NCI-H1930 (cell line): ENCODE results near the gene RPP25L.

Experiments
- DNase-seq, 2 experiments: peaks; one replicate each; lab custom pipeline; 2025; lab: John Stamatoyannopoulos, UW

Gene RPP25L

DNA sequence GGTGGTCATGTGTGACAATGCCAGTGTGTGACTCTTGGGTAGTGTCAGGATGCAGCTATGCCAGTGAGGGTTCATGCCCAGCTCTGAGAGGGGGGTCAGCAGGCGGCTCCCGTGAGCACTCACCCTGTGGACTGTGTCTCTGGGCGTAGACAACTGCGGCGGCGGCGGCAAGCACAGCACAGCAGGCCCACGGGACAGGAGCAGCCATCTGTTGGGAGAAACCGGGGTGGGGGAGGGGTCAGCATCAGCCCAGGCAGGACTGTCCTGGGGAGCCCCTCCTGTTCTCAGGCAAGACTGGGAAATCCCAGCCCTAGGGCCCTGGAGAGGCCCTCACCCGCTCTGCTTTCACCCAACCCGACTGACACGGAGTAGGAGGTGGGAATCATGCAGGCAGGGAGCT lies 43.1 kb downstream of the RPP25L start:
- DNase-seq = no peak

DNA sequence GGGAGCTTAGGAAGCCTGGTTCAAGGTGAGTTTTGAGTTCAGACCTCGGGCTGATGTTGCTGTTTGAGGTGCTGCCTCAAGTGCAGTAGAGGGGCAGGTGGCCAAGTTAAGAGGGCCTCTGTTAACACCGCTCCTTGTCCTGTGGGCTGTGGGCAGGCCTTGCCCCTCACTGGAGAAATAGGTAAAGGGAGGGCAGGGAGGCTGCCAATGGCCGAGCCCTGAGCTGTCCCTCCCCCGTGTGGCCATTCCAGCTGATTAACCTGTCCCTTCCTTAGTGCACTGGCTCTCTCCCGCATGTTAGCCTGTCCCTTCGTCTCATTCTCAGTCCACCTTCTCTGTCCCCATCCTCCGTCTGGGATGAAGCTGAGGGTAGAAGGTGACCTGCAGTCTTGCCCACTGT lies 43.8 kb downstream of the RPP25L start:
- no peak for DNase-seq

- DNase-seq = no peak
These were observed 44.9 kb downstream of the RPP25L start for GRCh38 chr9:34566972-34567371.

DNA sequence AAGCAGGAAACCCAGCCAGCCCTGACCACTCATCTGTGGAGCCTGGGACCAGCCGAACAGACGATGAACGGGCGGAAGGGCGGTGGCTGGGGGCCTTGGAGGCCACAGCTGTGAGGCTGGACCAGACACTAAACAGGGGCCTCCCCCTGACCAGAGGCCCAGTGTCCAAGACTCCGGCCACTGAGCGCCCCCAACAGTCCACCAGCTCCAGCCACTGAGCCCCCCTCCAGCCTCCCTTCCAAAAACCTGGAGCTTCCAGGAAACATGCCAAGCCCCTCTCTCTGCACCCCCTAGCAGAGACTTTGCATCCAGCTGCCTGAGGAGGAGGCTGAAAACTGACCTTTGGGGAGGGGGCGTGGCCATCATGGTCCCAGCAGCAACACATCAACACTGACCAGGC lies 45.6 kb downstream of the RPP25L start:
- DNase-seq = no peak

- no peak for DNase-seq
These were observed 46.0 kb downstream of the RPP25L start for GRCh38 chr9:34565856-34566255.

DNA sequence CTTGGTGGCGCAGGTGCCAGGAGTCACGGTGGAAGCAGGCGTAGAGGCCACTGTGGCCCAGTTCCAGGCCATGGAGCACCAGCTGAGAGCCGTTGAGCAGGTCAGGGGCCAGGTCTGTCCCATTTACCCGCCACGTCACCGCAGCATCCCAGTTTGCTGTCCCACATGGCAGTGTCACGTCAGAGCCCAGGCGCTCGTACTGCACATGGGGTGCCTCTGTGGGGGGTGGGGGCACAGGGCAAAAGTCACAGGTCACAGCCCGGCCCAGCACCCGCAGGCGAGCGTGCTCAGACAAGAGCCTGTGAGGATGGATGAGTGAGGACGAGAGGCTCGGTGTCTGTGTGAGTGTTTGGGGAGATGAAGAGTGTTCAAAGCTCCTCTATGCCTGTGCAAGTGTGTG lies 47.3 kb downstream of the RPP25L start:
- DNase-seq = no peak

DNA sequence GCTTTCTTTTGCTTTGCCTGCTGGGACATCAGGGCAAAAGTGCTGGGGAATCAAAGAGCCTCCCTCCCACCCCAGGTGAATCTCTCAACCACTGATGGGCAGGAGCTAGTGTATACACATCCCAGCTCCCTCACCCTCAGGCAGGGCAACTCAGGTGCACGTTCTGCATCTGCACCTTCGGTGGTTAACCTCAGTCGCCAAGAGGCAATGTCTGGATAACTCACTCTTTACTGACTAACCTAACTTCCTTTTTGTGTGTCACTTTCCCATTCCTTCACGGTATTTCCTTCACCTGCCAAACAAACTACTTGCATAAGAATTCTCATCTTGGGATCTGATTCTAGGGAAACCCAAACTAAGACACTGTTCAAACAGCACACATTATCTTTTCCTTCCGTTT lies 48.6 kb downstream of the RPP25L start:
- no peak for DNase-seq

DNA sequence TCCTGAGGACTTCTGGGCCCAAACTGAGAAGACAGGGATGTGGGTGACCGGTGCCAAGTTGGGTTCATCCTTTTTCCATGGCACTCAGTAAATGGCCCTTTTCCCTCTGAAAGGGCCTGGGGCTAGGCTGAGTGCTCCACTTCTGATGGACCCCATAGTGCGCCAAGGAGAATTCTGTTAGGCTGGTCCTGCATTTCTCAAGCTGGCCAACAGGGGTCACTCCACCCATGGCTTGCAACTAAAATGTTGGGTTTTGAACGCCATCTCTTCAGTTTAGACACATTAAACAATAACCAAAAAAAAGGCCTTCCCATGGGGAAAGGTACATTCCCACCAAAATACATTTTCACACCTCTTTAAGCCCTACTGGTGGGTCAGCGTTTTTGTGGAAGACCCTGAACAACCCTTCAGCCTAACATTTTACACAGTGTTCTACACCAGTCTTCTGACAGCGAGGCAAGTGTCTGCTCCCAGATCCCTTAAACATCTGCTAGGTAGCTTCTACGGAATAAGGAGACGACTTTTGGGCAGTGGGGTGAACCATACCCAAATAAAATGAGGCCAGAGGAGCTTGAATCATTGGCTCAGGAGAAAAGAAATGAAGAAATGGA lies 49.7 kb downstream of the RPP25L start:
- no peak for DNase-seq

DNA sequence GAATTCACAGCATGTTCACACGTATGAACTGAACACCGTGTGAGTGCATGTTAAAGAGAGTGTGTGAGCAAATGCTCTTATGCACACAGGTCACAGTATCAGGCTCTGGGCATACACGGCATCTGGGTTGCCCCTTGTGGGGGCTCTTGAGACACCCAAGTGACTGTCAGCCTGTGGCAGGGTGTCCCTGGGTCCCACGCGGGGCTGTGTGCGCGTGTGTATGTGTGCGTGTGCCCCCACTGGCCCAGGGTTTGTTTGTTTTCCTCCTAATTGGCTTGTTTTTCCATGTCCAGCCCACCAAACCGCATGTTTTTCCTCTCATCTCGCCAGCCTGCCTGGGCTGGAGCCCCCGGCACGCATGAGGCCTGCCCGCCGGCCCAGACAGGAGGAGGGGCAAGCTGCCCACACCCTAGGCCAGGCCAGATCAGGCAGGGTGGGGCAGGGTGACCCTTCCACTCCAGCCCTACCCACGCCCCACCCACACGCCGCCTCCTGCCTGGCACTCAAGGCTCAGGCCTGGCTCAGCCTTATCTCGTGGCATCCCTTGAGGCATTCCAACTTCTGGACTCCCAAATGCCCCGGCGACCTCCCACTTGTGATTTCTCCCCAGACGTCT lies 51.2 kb downstream of the RPP25L start:
- DNase-seq = no peak
